GM12874 (cell line): ENCODE data around the gene EAPP.

Experiments used
- CTCF ChIP-seq: IDR thresholded peaks from 2 replicates; pipeline ENCODE4 v1.5.1; 2011; ENCODE audit warnings: low read depth, mild to moderate bottlenecking, control low read depth, low read length, moderate library complexity; ENCODE audit not compliant: insufficient read depth

The EAPP gene

GRCh38 chr14:34522496-34522895, 17.0 kb downstream of the EAPP start:
- TF ChIP-seq CTCF, result no peak

GRCh38 chr14:34507884-34508283, 31.6 kb downstream of the EAPP start:
- no peak for TF ChIP-seq CTCF

GRCh38 chr14:34507459-34507858, 32.0 kb downstream of the EAPP start:
- no peak for TF ChIP-seq CTCF

- TF ChIP-seq CTCF, result no peak
Observed at GRCh38 chr14:34502545-34503225, 36.8 kb downstream of the EAPP start.

- TF ChIP-seq CTCF, result no peak
Observed at GRCh38 chr14:34502001-34502400, 37.5 kb downstream of the EAPP start.

GRCh38 chr14:34501004-34501580, 38.4 kb downstream of the EAPP start:
- TF ChIP-seq CTCF, result no peak

- TF ChIP-seq CTCF, result peak; percentile 26; the same call in 1 of the 2 replicates
Observed at GRCh38 chr14:34498684-34499412, 40.7 kb downstream of the EAPP start.
